Measurements from ENCODE around the gene GOLPH3.

GOLPH3 gene

GRCh38 chr5:32168460-32169033, 5.6 kb downstream of the GOLPH3 start:
- H3K4me3 ChIP-seq (ENCODE audit: low read depth, low read length): no peak overlapping the region
- DNase-seq (ENCODE audit: low read depth): no peak
- no peak for TF ChIP-seq MYC (IDR thresholded peaks at IDR 0.05; ENCODE audit: low read depth, low read length)
- TF ChIP-seq POLR2A (IDR thresholded peaks at IDR 0.05; ENCODE audit: extremely low read depth, insufficient read length): no peak
- no peak for TF ChIP-seq CTCF (IDR thresholded peaks at IDR 0.05; ENCODE audit: low read depth, low read length)
- TF ChIP-seq MAX (IDR thresholded peaks at IDR 0.05; ENCODE audit: low read depth, low read length): no peak

- TF ChIP-seq MYC (IDR thresholded peaks at IDR 0.05; ENCODE audit: low read depth, low read length) (no peak), CTCF (IDR thresholded peaks at IDR 0.05; ENCODE audit: low read depth, low read length) (no peak), MAX (IDR thresholded peaks at IDR 0.05; ENCODE audit: low read depth, low read length) (no peak)
- no peak overlapping the region for H3K4me3 ChIP-seq (ENCODE audit: low read depth, low read length)
- DNase-seq (ENCODE audit: low read depth): no peak
Measured at GRCh38 chr5:32165597-32165996, 8.5 kb downstream of the GOLPH3 start.

GRCh38 chr5:32163785-32164184, 10.3 kb downstream of the GOLPH3 start:
- H3K4me3 ChIP-seq (ENCODE audit: low read depth, low read length): no peak overlapping the region
- TF ChIP-seq POLR2A (IDR thresholded peaks at IDR 0.05; ENCODE audit: extremely low read depth, insufficient read length) (no peak), CTCF (IDR thresholded peaks at IDR 0.05; ENCODE audit: low read depth, low read length) (no peak)
- no peak for DNase-seq (ENCODE audit: low read depth)

GRCh38 chr5:32163053-32163452, 11.1 kb downstream of the GOLPH3 start:
- no peak for TF ChIP-seq MAX (IDR thresholded peaks at IDR 0.05; ENCODE audit: low read depth, low read length)
- no peak for TF ChIP-seq POLR2A (IDR thresholded peaks at IDR 0.05; ENCODE audit: extremely low read depth, insufficient read length)
- no peak for TF ChIP-seq MYC (IDR thresholded peaks at IDR 0.05; ENCODE audit: low read depth, low read length)
- no peak for TF ChIP-seq CTCF (IDR thresholded peaks at IDR 0.05; ENCODE audit: low read depth, low read length)
- no peak for DNase-seq (ENCODE audit: low read depth)
- H3K4me3 ChIP-seq (ENCODE audit: low read depth, low read length): no peak overlapping the region

- TF ChIP-seq MYC (IDR thresholded peaks at IDR 0.05; ENCODE audit: low read depth, low read length) (no peak), CTCF (IDR thresholded peaks at IDR 0.05; ENCODE audit: low read depth, low read length) (no peak), POLR2A (IDR thresholded peaks at IDR 0.05; ENCODE audit: extremely low read depth, insufficient read length) (no peak)
- no peak for DNase-seq (ENCODE audit: low read depth)
- no peak overlapping the region for H3K4me3 ChIP-seq (ENCODE audit: low read depth, low read length)
Measured at GRCh38 chr5:32160228-32160627, 13.9 kb downstream of the GOLPH3 start.

- TF ChIP-seq POLR2A (IDR thresholded peaks at IDR 0.05; ENCODE audit: extremely low read depth, insufficient read length) (no peak), MAX (IDR thresholded peaks at IDR 0.05; ENCODE audit: low read depth, low read length) (no peak), MYC (IDR thresholded peaks at IDR 0.05; ENCODE audit: low read depth, low read length) (no peak), CTCF (IDR thresholded peaks at IDR 0.05; ENCODE audit: low read depth, low read length) (no peak)
- DNase-seq (ENCODE audit: low read depth): no peak
- no peak overlapping the region for H3K4me3 ChIP-seq (ENCODE audit: low read depth, low read length)
Measured at GRCh38 chr5:32159328-32160072, 14.6 kb downstream of the GOLPH3 start.
